Measurements from ENCODE around the gene SLC26A9. TPM values are rescaled to one million over a fixed set of nuclear protein-coding genes. Genes with fewer than 3 reads are reported as not detected.

The SLC26A9 gene
- total RNA-seq, 2 donors from 2014 or later, result not detected

DNA sequence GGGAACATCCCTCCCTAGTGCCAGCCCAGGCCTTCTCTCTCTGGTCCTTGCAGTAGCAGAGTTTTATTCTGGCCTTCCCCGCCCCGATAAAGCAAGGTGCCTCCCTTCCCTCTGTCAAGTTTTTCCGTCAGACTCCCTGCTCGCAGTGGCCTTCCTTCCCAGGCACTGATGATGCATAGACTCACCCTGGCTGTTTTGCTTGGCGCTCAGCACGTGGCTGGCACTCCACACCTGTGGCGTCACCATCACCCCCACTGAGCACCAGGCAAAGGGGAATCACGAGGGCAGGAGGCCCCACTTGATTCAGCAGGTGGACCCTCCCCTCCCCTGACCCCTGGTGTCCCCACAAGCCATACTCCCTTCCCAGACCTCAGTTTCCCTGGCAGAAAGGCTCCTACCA lies 7.4 kb downstream of the SLC26A9 start:
- H3K27me3 Mint-ChIP-seq (ENCODE audit: low read depth), result peaks cover 53% of the 10 kb centered on the region
- H3K4me3 Mint-ChIP-seq, result no peak overlapping the region
- ATAC-seq (replicated peaks in 1 of 2) (no peak), DNase-seq (no peak)
- H3K27ac Mint-ChIP-seq, result no peak overlapping the region
- H3K4me1 Mint-ChIP-seq (ENCODE audit: low read depth), result no peaks in the 10 kb centered on the region
- H3K36me3 Mint-ChIP-seq (ENCODE audit: insufficient read depth in 2 of 2), result no peaks in the 10 kb centered on the region
- no peaks in the 10 kb centered on the region for H3K9me3 Mint-ChIP-seq

DNA sequence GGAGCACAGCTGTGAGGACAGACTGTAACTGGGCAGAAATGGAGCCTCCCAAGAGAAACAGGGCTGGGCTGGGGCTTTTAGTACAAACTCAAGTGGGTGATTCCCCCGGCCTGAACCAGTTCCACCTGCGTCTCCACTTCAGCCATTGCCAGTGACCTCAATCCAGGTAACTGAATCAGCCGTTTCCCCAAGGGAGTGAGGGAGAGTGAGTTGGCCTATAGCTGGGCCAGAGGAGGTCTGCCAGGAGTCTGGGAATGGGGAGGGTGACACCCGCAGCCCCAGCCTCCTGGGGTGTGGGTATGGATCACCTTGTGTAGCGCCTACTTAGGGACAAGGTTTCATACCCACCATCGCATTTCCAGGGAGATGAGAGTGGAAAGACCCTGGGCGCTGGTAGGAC lies 8.5 kb downstream of the SLC26A9 start:
- no peaks in the 10 kb centered on the region for H3K36me3 Mint-ChIP-seq (ENCODE audit: insufficient read depth in 2 of 2)
- no peaks in the 10 kb centered on the region for H3K9me3 Mint-ChIP-seq
- H3K27me3 Mint-ChIP-seq (ENCODE audit: low read depth), result peaks cover 49% of the 10 kb centered on the region

DNA sequence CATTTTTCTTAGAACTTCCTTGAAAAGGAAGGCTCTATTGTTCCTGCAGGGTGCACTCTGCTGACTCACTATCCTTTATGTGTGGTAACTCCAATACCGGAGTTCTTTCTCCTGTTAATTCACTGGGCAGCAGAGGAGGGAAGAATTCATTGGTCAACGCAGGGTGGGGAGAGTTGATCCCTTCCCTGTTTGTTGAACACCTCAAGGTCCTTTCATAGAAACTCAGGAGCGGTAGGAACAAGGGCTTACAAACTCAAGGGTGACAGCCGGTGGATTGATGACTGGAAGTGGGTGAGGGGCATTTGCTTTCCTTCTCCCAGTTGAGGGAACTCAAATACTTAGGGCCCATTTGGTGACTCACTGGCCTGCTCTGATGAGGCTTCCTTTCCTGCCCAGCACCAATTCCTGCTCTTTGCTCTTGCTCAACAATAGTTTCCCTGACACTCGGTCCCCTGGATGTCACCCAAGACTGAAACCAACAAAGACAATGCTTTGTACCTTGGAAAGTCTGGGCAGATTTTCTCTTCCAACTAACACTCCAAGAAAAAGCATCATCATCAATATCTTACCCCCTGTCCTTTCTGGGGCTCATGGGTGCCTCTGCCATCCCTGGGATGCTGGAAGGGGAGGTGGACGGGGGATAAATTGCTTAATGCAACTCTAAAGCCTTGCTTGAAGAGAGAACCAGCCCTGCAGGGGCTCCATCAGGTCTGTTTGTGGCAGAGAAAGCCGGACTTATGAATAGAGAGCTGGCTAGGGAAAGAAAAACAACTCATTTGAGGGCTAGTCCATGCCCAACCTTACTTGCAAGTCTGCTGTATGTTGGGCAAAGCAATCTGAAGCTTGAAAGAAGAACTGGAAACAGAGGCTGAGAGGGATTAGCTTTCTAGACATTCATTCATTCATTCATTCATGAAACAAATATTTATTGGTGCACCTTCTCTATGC lies 9.3 kb downstream of the SLC26A9 start:
- Mint-ChIP-seq H3K27ac (no peak overlapping the region), H3K4me3 (no peak overlapping the region), H3K27me3 (ENCODE audit: low read depth) (peaks cover 44% of the 10 kb centered on the region), H3K4me1 (ENCODE audit: low read depth) (no peaks in the 10 kb centered on the region), H3K36me3 (ENCODE audit: insufficient read depth in 2 of 2) (no peaks in the 10 kb centered on the region), H3K9me3 (no peaks in the 10 kb centered on the region)
- ATAC-seq (replicated peaks in 1 of 2), result no peak
- DNase-seq, result no peak

More for the DNA sequence above, 8.5 kb downstream of the SLC26A9 start:
- ATAC-seq (replicated peaks in 1 of 2) (no peak), DNase-seq (no peak)
- H3K4me1 Mint-ChIP-seq (ENCODE audit: low read depth), result no peaks in the 10 kb centered on the region
- H3K27ac Mint-ChIP-seq, result no peak overlapping the region
- no peak overlapping the region for H3K4me3 Mint-ChIP-seq

DNA sequence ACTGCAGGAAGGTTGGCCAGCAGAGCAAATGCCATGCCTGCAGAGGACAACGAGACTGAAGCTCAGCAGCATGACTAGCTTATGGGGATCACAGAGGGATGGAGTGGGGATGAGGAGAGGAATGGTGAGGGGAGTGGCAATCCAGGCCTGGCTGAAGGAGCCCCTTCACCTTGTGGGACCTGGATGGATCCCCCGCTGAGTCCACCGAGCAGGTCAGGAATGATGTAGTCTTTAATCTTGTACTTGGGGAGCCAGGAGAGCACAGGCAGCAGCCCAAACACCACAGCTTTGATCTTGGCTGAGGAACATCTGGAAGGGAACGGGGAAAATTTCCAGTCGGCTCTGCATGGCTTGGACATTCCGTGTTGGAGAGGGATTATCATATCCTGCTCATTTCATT lies 10.5 kb downstream of the SLC26A9 start:
- Mint-ChIP-seq H3K9me3 (no peaks in the 10 kb centered on the region), H3K36me3 (ENCODE audit: insufficient read depth in 2 of 2) (no peaks in the 10 kb centered on the region), H3K4me1 (ENCODE audit: low read depth) (no peaks in the 10 kb centered on the region), H3K27ac (no peak overlapping the region), H3K27me3 (ENCODE audit: low read depth) (peaks cover 33% of the 10 kb centered on the region), H3K4me3 (no peak overlapping the region)
- ATAC-seq (replicated peaks in 1 of 2), result no peak
- DNase-seq, result no peak

DNA sequence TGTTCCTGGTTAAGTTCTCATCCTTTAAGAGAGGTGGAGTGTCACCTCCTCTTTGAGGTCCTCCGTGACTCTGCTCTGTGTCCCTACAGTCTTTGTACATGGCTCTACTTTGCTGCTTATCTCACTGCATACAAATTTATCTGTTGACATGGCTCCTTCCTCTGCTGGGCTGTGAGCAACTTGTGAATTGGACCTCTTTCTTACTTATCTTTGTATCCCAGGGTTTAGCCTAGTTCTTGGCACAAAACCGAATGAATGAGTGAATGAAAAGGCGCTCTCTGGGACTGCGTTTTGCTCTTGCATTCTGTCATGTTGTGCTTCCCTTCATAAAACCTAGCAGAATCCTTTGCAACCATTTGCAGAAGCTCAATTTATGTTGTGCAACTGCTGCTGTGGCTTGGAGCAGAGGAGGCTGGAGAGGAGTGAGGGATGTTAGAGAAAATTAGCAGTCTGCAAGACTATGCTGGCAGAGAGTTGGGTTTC lies 12.4 kb downstream of the SLC26A9 start:
- Mint-ChIP-seq H3K27ac (no peak overlapping the region), H3K4me3 (no peak overlapping the region), H3K4me1 (ENCODE audit: low read depth) (no peaks in the 10 kb centered on the region), H3K36me3 (ENCODE audit: insufficient read depth in 2 of 2) (no peaks in the 10 kb centered on the region), H3K9me3 (no peaks in the 10 kb centered on the region), H3K27me3 (ENCODE audit: low read depth) (peaks cover 19% of the 10 kb centered on the region)
- DNase-seq (no peak), ATAC-seq (replicated peaks in 1 of 2) (no peak)

DNA sequence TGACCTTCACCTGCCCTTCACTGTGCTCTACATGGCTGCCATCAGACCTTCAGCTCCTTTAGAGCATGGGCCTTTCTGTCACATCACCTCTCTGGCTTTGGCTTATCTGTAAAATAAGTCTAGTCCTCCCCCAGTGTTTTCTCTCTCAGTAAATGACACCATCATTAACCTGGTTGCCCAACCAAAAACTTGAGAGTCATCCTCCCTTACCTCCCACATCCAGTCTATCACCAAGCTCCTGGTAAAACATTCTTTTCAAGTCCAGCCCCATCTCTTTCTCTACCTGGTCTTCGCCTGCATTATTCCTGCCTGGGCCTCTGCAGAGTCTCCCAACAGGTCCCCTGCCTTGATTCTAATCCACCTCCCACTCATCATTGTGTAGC lies 13.1 kb downstream of the SLC26A9 start:
- ATAC-seq (replicated peaks in 1 of 2), result no peak

DNA sequence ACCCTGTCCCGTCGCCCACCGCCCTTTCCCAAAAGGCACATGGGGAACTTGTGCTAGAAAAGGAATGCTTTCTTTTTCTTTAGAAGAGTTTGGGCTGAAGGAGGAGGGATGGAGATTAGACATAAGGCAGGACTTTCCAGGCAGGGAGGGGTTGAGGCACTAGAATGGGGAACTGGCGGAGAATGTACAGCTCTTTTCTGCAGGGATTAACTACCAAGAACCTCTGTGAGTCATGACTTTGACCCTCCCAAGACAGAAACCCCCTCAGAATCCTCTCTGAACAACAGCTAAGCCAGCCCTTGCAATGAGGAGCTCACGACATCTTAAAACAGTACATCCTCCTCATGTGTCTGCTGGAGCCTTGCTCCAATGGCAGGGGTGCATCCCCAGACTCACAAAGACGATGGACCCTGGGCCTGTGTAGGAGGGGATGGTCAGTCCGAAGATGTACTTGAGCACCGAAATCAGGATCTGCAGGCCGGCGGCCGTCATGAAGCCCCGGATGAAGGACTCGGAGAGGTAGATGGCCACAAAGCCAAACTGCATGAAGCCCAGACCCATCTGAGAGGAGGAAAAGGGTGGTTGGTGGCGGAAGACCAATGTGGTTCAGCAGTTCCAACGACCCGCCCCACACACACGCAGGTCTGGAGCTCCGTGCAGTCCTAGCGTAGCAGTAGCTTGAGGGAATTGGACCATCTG lies 13.6 kb downstream of the SLC26A9 start:
- Mint-ChIP-seq H3K27ac (no peak overlapping the region), H3K9me3 (no peaks in the 10 kb centered on the region), H3K36me3 (ENCODE audit: insufficient read depth in 2 of 2) (no peaks in the 10 kb centered on the region), H3K4me3 (no peak overlapping the region), H3K4me1 (ENCODE audit: low read depth) (no peaks in the 10 kb centered on the region), H3K27me3 (ENCODE audit: low read depth) (peaks cover 19% of the 10 kb centered on the region)
- no peak for ATAC-seq (replicated peaks in 1 of 2)
- no peak for DNase-seq

More for the DNA sequence above, 13.1 kb downstream of the SLC26A9 start:
- Mint-ChIP-seq H3K27me3 (ENCODE audit: low read depth) (peaks cover 19% of the 10 kb centered on the region), H3K4me3 (no peak overlapping the region), H3K27ac (no peak overlapping the region), H3K36me3 (ENCODE audit: insufficient read depth in 2 of 2) (no peaks in the 10 kb centered on the region), H3K9me3 (no peaks in the 10 kb centered on the region), H3K4me1 (ENCODE audit: low read depth) (no peaks in the 10 kb centered on the region)
- no peak for DNase-seq

DNA sequence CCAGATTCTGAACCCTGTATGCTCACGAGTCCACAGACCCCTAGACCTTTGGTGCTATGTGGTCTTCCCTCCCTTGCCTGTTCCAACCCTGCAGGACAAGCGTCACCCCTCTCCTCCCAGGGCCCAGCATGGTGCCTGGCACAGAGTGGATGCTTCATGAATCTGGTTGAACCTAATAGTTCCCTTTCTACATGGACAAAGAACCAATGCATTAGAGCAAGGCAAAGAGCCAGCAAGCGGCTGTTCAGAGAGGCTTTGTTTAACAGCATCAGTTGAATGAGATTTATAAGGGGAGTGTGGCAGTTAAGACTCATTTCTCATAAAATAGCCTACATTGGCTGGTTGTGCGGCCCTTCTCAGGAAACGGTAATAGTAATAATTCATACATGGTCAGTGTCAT lies 14.9 kb downstream of the SLC26A9 start:
- no peaks in the 10 kb centered on the region for H3K36me3 Mint-ChIP-seq (ENCODE audit: insufficient read depth in 2 of 2)
- DNase-seq, result no peak
- H3K4me3 Mint-ChIP-seq, result no peak overlapping the region

DNA sequence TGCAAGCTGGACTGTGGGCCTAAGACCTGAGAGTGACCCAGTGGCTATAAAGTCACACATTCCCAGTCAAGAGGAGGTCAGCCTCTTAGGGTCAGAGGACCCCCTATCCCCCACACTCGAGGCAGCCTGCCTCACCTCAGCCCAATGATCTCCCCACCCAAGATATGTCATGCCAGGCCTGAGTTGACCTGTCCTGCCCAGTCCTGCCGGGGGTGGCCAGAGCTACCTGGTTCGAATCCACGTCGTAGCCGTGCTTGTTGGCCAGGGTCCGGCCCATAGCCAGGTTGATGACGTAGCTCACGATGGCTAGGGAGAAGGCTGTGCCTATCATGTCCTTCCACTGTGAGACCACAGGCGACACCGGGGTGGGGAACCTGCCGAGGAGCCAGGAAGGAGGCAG lies 15.6 kb downstream of the SLC26A9 start:
- Mint-ChIP-seq H3K4me3 (no peak overlapping the region), H3K27me3 (ENCODE audit: low read depth) (peaks cover 5% of the 10 kb centered on the region), H3K4me1 (ENCODE audit: low read depth) (no peaks in the 10 kb centered on the region), H3K36me3 (ENCODE audit: insufficient read depth in 2 of 2) (no peaks in the 10 kb centered on the region), H3K27ac (no peak overlapping the region), H3K9me3 (no peaks in the 10 kb centered on the region)
- DNase-seq (no peak), ATAC-seq (replicated peaks in 1 of 2) (no peak)

More for the DNA sequence above, 14.9 kb downstream of the SLC26A9 start:
- H3K9me3 Mint-ChIP-seq, result no peaks in the 10 kb centered on the region
- H3K27ac Mint-ChIP-seq, result no peak overlapping the region
- ATAC-seq (replicated peaks in 1 of 2), result no peak
- peaks cover 9% of the 10 kb centered on the region for H3K27me3 Mint-ChIP-seq (ENCODE audit: low read depth)
- no peaks in the 10 kb centered on the region for H3K4me1 Mint-ChIP-seq (ENCODE audit: low read depth)

DNA sequence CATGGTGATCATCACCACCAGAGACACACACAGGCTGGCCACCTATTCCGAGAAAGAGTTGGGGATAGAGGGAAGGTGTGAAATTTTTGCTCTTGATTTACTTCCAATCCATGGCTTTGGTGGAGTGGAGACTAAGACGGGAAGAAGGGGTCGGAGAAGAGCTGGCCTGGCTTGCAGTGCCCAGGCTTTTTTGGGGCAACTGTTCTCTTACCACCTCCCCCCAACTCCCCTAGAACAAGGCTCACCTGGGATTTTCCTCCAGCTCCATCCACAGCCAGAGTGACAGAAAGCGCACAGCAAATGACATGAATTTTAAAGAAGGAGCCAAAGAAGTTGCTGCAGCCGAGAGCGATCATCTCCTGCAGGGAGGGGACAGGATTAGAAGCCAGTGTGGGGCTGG lies 16.0 kb downstream of the SLC26A9 start:
- DNase-seq (no peak), ATAC-seq (replicated peaks in 1 of 2) (no peak)
- H3K4me3 Mint-ChIP-seq, result no peak overlapping the region
- no peaks in the 10 kb centered on the region for H3K36me3 Mint-ChIP-seq (ENCODE audit: insufficient read depth in 2 of 2)
- H3K27ac Mint-ChIP-seq, result no peak overlapping the region
- no peaks in the 10 kb centered on the region for H3K4me1 Mint-ChIP-seq (ENCODE audit: low read depth)
- H3K9me3 Mint-ChIP-seq, result no peaks in the 10 kb centered on the region
- peaks cover under 1% of the 10 kb centered on the region for H3K27me3 Mint-ChIP-seq (ENCODE audit: low read depth)

DNA sequence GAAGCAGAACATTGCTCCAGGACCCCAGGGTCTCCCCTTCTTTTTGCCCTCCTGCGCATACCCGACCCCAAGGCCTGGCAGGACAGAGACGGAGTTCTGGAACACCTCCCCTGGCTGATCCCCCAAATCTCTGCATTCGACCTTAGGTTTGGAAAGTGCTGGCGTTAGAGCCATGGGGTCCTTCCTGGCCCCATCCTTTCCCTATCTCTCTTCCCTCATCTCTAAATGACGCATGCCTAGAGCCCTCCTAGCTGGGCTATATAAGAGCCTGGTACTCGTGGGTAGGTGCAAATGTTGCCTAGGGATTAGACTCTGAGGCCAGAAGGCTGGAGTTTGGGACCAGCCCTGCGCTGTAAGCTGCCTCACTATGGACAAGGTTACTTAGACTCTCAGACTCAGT lies 16.6 kb downstream of the SLC26A9 start:
- H3K4me1 Mint-ChIP-seq (ENCODE audit: low read depth), result no peaks in the 10 kb centered on the region
- H3K27me3 Mint-ChIP-seq (ENCODE audit: low read depth), result no peaks in the 10 kb centered on the region
- no peaks in the 10 kb centered on the region for H3K9me3 Mint-ChIP-seq
- H3K36me3 Mint-ChIP-seq (ENCODE audit: insufficient read depth in 2 of 2), result no peaks in the 10 kb centered on the region
- no peak overlapping the region for H3K4me3 Mint-ChIP-seq
- no peak for ATAC-seq (replicated peaks in 1 of 2)
- H3K27ac Mint-ChIP-seq, result no peak overlapping the region
- DNase-seq, result no peak

DNA sequence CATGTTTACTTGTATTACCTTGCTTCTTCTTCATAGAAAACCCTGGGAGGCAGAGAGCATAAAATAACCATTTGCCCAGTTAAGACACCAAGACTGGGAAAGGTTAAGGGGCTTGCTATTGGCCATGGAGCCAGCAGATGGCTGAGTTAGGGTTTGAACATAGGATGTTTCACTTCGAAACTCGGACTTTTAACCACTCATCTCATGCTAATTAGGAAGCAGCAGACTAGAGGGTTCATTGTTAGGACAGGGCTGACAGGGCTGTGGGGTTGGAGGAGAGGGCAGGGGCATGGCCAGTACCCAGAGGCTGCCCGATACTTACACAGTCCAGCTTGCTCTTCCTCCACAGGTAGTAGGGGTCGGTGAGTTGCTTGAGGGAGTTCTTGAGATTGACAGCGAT lies 17.0 kb downstream of the SLC26A9 start:
- H3K27me3 Mint-ChIP-seq (ENCODE audit: low read depth), result no peaks in the 10 kb centered on the region
- H3K36me3 Mint-ChIP-seq (ENCODE audit: insufficient read depth in 2 of 2), result no peaks in the 10 kb centered on the region
- no peak for ATAC-seq (replicated peaks in 1 of 2)
- DNase-seq, result no peak
- no peak overlapping the region for H3K4me3 Mint-ChIP-seq
- H3K27ac Mint-ChIP-seq, result no peak overlapping the region
- H3K9me3 Mint-ChIP-seq, result no peaks in the 10 kb centered on the region
- H3K4me1 Mint-ChIP-seq (ENCODE audit: low read depth), result no peaks in the 10 kb centered on the region

DNA sequence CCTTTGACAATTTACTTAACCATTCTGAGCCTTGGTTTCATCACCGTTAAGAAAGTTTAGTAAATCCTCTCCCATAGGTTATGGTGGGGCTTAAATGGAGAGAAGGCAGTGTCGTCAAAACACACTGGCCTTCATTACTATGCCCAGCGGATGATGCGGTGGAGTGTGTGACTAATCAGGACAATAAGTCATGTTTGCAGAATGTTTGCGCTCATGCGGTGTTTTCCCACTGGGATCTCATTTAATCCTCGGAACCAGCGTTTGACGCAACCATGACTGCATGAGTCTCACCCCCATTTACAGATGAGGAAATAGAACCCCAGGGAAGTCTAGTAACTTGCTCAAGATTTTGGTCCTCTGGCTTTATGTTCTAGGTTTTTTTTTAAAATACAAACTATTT lies 17.5 kb downstream of the SLC26A9 start:
- Mint-ChIP-seq H3K4me1 (ENCODE audit: low read depth) (no peaks in the 10 kb centered on the region), H3K27ac (no peak overlapping the region), H3K36me3 (ENCODE audit: insufficient read depth in 2 of 2) (no peaks in the 10 kb centered on the region), H3K27me3 (ENCODE audit: low read depth) (no peaks in the 10 kb centered on the region), H3K9me3 (no peaks in the 10 kb centered on the region), H3K4me3 (no peak overlapping the region)
- ATAC-seq (replicated peaks in 1 of 2), result no peak
- no peak for DNase-seq

All from activated T-cell treated with anti-CD3 and anti-CD28 coated beads, Interleukin-2, amount 50 U/mL, for 72 hours (primary cell).